PC-9 (cell line): ENCODE measurements around the gene ADIRF. TPM values are rescaled to one million over a fixed set of nuclear protein-coding genes. Genes with fewer than 3 reads are reported as not detected.
"Not testable (repeated sequence)": the region's sequence is repeated elsewhere in the genome, so short reads cannot be mapped to it uniquely, and the experiment has no call there.

Experiments
- BruUV-seq: library from RNA; stranded (reverse); fragments of 400-500 nt; replicated peaks from 2 replicates; lab custom pipeline; 2021; lab: Mats Ljungman, UMichigan
- CTCF ChIA-PET: fragments of 300-600 bp; sonication (Branson Sonifier 250); formaldehyde crosslinking; loops from one replicate; lab custom pipeline; 2022; ENCODE audit warnings: antibody characterized with exemption; lab: Charles Lee
- POLR2A ChIA-PET: fragments of 300-600 bp; sonication (Branson Sonifier 250); formaldehyde crosslinking; loops from one replicate; lab custom pipeline; 2022; ENCODE audit warnings: antibody characterized with exemption; ENCODE audit not compliant: unreplicated experiment; lab: Charles Lee
- DNase-seq, 2 experiments: peaks; one replicate each; pipeline versions ENCODE4 v3.0.0 to v3.0.0-alpha.2; 2015 to 2022; ENCODE audit warnings: mixed read lengths in 1 of 2
- H2AFZ ChIP-seq: fragments of 200-600 bp; sonication (generic); 2 replicates; pipeline ENCODE4 v1.8.1; 2017; ENCODE audit warnings: antibody characterized with exemption
- H3F3A ChIP-seq: fragments of 200-600 bp; sonication (generic); 2 replicates; pipeline ENCODE4 v1.8.1; 2017; ENCODE audit warnings: antibody characterized with exemption, mild to moderate bottlenecking, low read depth; ENCODE audit not compliant: insufficient read depth
- H3K27ac ChIP-seq: fragments of 200-600 bp; sonication (generic); 2 replicates; pipeline ENCODE4 v1.6.1; 2016; ENCODE audit warnings: mixed run types
- H3K27me3 ChIP-seq: fragments of 200-600 bp; sonication (generic); 2 replicates; pipeline ENCODE4 v1.6.1; 2016; ENCODE audit warnings: low read depth, mixed run types; ENCODE audit not compliant: insufficient read depth
- H3K36me3 ChIP-seq: fragments of 200-600 bp; sonication (generic); 2 replicates; pipeline ENCODE4 v1.6.1; 2016; ENCODE audit warnings: low read depth, mixed run types
- H3K4me1 ChIP-seq: fragments of 200-600 bp; sonication (generic); replicated peaks from 2 replicates; pipeline ENCODE4 v1.6.1; 2016; ENCODE audit warnings: mixed run types; ENCODE audit not compliant: insufficient read depth
- H3K4me2 ChIP-seq: fragments of 200-600 bp; sonication (generic); 2 replicates; pipeline ENCODE4 v1.6.1; 2017; ENCODE audit warnings: mixed run types
- H3K4me3 ChIP-seq: fragments of 200-600 bp; sonication (generic); 2 replicates; pipeline ENCODE4 v1.6.1; 2016; ENCODE audit warnings: mixed run types
- H3K79me2 ChIP-seq: fragments of 200-600 bp; sonication (generic); 2 replicates; pipeline ENCODE4 v1.6.1; 2017; ENCODE audit warnings: low read depth, mixed run types
- H3K9me2 ChIP-seq: fragments of 200-600 bp; sonication (generic); 2 replicates; pipeline ENCODE4 v1.8.1; 2017; ENCODE audit warnings: mild to moderate bottlenecking; ENCODE audit not compliant: insufficient read depth
- H3K9me3 ChIP-seq: fragments of 200-600 bp; sonication (generic); 2 replicates; pipeline ENCODE4 v1.8.1; 2016; ENCODE audit warnings: low read depth; ENCODE audit not compliant: insufficient read depth
- H4K20me1 ChIP-seq: fragments of 200-600 bp; sonication (generic); 2 replicates; pipeline ENCODE4 v1.8.1; 2017; ENCODE audit not compliant: insufficient read depth
- EZH2 ChIP-seq: fragments of 200-600 bp; sonication (generic); IDR thresholded peaks from 2 replicates; pipeline ENCODE4 v1.8.0; 2017; ENCODE audit warnings: antibody characterized with exemption, low read depth
- intact Hi-C: fragments of 100-400 bp; cut with micrococcal nuclease; formaldehyde crosslinking; loops from one replicate; pipeline ENCODE4 v1.10.0; 2022; ENCODE audit not compliant: unreplicated experiment
- total RNA-seq: library from RNA; stranded (reverse); gene quantifications from 2 replicates; pipeline ENCODE4 v1.2.3, GENCODE V29; 2021
- TF ChIP-seq, protein P1 (sequence below): fragments of 200-600 bp; sonication (generic); conservative IDR thresholded peaks from 2 replicates; pipeline ENCODE4 v1.6.1; 2017; ENCODE audit warnings: mixed run types, antibody characterized with exemption, mild to moderate bottlenecking, moderate library complexity

ADIRF gene
- total RNA-seq, 1 experiment from 2014 or later = 51.0 TPM

DNA sequence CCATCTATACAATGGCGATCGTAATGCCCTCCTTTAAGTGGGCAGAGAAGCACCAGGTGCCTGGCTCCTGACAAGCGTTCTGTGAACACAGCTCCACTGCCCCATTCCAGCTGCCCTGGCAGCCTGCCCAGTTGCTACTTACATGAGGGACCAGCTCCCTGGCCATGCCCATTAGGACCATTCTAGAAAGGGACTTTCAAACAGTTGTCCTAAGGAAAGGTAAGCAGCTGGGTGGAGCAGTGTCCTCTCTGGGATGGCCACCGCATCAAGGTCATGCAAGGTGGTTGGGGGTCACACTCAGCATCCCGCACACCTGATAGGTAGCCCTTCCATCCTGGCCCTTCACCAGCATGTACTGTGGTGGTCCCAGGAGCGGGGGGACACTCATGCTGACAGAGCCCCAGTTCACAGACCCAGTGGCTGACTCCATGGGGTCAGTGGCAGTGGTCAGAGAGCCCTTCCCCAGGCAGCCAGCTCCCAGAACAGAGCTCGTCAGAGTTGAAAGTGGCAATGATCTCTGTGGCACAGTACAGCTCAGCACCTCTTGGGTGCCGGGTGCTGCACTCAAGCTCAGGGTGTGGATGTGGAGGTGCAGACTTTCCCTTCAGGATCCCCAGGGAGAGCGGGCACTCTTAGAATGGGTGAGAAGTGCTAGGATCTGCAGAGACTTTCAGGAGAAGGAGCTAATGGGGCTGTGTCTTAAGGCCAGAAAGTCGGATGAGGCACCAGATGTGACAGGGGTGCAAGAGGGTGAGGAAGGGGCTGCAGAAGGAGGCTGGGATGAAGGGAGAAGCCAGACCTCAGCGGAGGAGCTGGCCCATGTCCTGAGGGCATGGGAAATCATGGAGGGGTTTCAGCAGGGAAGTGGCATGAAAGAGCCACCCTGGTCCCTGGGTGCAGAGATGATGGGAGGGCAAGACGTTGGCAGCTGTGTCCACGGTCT lies 21.8 kb upstream of the ADIRF start:
- TF ChIP-seq, protein P1, sequence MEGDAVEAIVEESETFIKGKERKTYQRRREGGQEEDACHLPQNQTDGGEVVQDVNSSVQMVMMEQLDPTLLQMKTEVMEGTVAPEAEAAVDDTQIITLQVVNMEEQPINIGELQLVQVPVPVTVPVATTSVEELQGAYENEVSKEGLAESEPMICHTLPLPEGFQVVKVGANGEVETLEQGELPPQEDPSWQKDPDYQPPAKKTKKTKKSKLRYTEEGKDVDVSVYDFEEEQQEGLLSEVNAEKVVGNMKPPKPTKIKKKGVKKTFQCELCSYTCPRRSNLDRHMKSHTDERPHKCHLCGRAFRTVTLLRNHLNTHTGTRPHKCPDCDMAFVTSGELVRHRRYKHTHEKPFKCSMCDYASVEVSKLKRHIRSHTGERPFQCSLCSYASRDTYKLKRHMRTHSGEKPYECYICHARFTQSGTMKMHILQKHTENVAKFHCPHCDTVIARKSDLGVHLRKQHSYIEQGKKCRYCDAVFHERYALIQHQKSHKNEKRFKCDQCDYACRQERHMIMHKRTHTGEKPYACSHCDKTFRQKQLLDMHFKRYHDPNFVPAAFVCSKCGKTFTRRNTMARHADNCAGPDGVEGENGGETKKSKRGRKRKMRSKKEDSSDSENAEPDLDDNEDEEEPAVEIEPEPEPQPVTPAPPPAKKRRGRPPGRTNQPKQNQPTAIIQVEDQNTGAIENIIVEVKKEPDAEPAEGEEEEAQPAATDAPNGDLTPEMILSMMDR = no peak
- no peak for TF ChIP-seq EZH2
- peaks cover 13% of the 10 kb centered on the region for H3K4me1 ChIP-seq
- H3K9me3 ChIP-seq = no peaks in the 10 kb centered on the region
- H2AFZ ChIP-seq = no peak overlapping the region
- no peak overlapping the region for H3K4me2 ChIP-seq
- BruUV-seq = no TSS peak
- no peaks in the 10 kb centered on the region for H3F3A ChIP-seq
- no peaks in the 10 kb centered on the region for H4K20me1 ChIP-seq
- H3K27ac ChIP-seq = no peak overlapping the region
- ChIA-PET POLR2A (interaction anchor here (0.5 kb wide), 1 partner anchor 95 kb away, joined by 4 read pairs; no protein-coding TSS in a partner anchor), CTCF (interaction anchor here (0.7 kb wide), 1 partner anchor 12 kb away, joined by 4 read pairs; the partner anchor contains the start of gene SNCG)
- no peaks in the 10 kb centered on the region for H3K9me2 ChIP-seq
- no peaks in the 10 kb centered on the region for H3K27me3 ChIP-seq
- H3K79me2 ChIP-seq = no peaks in the 10 kb centered on the region
- intact Hi-C loops = no loop called here
- no peak for DNase-seq
- H3K36me3 ChIP-seq = no peaks in the 10 kb centered on the region
- no peak overlapping the region for H3K4me3 ChIP-seq

DNA sequence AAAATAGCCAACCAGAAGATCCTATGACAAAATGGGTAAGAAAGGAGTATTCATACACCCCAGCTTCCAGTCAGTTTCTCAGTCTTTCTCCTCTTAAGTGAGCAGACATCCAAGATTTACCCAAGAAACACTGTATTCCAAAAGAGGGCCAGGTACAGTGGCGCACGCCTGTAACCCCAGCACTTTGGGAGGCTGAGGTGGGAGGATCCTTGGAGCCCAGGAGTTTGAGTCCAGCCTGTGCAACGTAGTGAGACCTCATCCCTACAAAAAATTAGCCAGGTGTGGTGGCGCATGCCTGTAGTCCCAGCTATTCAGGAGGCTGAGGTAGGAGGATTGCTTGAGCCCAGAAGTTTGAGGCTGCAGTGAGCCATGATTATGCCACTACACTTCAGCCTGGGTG lies 20.5 kb upstream of the ADIRF start:
- H3K36me3 ChIP-seq, H2AFZ ChIP-seq, H3F3A ChIP-seq, H3K27me3 ChIP-seq, CTCF ChIA-PET, intact Hi-C loops, H3K4me3 ChIP-seq, H3K4me2 ChIP-seq, BruUV-seq, DNase-seq, POLR2A ChIA-PET, H4K20me1 ChIP-seq, H3K79me2 ChIP-seq, H3K9me2 ChIP-seq, H3K27ac ChIP-seq, H3K9me3 ChIP-seq: not testable (repeated sequence)
- peaks cover 13% of the 10 kb centered on the region for H3K4me1 ChIP-seq

DNA sequence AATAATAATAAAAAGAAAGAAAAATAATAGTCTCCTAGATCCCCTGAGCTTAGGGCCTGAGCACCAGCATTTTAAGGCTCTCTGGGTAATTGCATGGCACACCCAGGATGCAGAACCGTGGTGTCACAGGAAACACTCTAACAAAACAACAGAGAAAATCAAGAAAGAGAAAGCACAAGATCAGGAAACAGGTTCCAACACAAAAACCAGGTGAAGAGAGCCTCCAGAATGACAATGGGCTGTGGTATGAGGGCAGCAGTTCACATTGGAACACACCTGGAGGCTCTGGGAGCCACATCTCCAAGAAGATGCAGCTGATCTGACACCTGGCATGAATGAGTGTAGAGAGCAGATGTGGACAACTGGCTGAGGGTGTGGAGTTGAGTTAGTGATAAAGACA lies 17.9 kb upstream of the ADIRF start:
- Histone ChIP-seq H4K20me1 (no peaks in the 10 kb centered on the region), H3F3A (no peaks in the 10 kb centered on the region), H3K27ac (no peak overlapping the region), H3K36me3 (no peaks in the 10 kb centered on the region), H3K4me1 (peaks cover 21% of the 10 kb centered on the region), H3K4me2 (no peak overlapping the region), H3K9me3 (no peaks in the 10 kb centered on the region), H3K4me3 (no peak overlapping the region), H2AFZ (no peak overlapping the region), H3K27me3 (no peaks in the 10 kb centered on the region), H3K79me2 (no peaks in the 10 kb centered on the region), H3K9me2 (no peaks in the 10 kb centered on the region)
- intact Hi-C loops = no loop called here
- ChIA-PET CTCF (interaction anchor here (0.5 kb wide), 1 partner anchor 9 kb away, joined by 3 read pairs; no protein-coding TSS in a partner anchor), POLR2A (interaction anchor here (0.9 kb wide), 1 partner anchor 9 kb away, joined by 3 read pairs; no protein-coding TSS in a partner anchor)
- no TSS peak for BruUV-seq
- no peak for DNase-seq
- TF ChIP-seq EZH2 = no peak
- TF ChIP-seq, protein P1 = no peak
